Heart left ventricle (tissue), 13 donors: Measurements from ENCODE around the gene KCNK17.

Source experiments
- POLR2A ChIP-seq, 2 donors: fragments of 450-650 bp; IDR thresholded peaks; one replicate each; pipeline ENCODE4 v1.6.1; 2017; ENCODE audit warnings: antibody characterized with exemption in 2 of 2, mild to moderate bottlenecking in 2 of 2, moderate library complexity in 2 of 2
- TF ChIP-seq, protein P1 (sequence below), 12 donors: fragments of 200-600 bp; sonication (generic) in 4 of 12; IDR thresholded peaks; one replicate each; pipeline versions ENCODE4 v1.5.0 to v1.8.0; 2018 to 2022; ENCODE audit warnings: antibody characterized with exemption in 12 of 12, mild to moderate bottlenecking in 5 of 12
- donor health status: ischemic (EF 13 %, LVEDD 7.1; RV severe dilation, severe dysfunction).
- donor health status: DM: no; HTN: yes; CAD: no.
- donor health status: DM: no; HTN: no; CAD: no.
- donor health status: ischemic (EF 25% LVEDD 6.9; RV normal size, moderate dysfunction).
- donor health status: ischemic (EF 25% LVEDD 5.7; RV mildly dilated, moderate dysfunction).
- donor health status: ischemic (EF 35%, LVEDD 5.7; RV mildly dilated, moderate dysfunction).
- donor health status: nonischemic (EF 11% LVEDD 7.7; RV severe dilation, severe dysfunction).
- donor health status: DM: yes; HTN: yes; CAD: no.
- donor health status: PGD.
- donor health status: ischemic (EF 29% LVEDD 5.4; RV normal size, mild dysfunction).
- donor health status: nonischemic (EF 23%, LVEDD 6.1; RV moderate dilation, normal function).

- TF ChIP-seq POLR2A (IDR thresholded peaks at IDR 0.05) = no peak
- TF ChIP-seq, protein P1, sequence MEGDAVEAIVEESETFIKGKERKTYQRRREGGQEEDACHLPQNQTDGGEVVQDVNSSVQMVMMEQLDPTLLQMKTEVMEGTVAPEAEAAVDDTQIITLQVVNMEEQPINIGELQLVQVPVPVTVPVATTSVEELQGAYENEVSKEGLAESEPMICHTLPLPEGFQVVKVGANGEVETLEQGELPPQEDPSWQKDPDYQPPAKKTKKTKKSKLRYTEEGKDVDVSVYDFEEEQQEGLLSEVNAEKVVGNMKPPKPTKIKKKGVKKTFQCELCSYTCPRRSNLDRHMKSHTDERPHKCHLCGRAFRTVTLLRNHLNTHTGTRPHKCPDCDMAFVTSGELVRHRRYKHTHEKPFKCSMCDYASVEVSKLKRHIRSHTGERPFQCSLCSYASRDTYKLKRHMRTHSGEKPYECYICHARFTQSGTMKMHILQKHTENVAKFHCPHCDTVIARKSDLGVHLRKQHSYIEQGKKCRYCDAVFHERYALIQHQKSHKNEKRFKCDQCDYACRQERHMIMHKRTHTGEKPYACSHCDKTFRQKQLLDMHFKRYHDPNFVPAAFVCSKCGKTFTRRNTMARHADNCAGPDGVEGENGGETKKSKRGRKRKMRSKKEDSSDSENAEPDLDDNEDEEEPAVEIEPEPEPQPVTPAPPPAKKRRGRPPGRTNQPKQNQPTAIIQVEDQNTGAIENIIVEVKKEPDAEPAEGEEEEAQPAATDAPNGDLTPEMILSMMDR (IDR thresholded peaks at IDR 0.05) = no peak
Measured at GRCh38 chr6:39251406-39251805, 62.8 kb downstream of the KCNK17 start.
